ENCODE data around the gene MPV17.

The MPV17 gene, protein sequence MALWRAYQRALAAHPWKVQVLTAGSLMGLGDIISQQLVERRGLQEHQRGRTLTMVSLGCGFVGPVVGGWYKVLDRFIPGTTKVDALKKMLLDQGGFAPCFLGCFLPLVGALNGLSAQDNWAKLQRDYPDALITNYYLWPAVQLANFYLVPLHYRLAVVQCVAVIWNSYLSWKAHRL

GRCh38 chr2:27322766-27323595 is at the start of gene MPV17:
MPV17 (minus strand) TSS chr2:27323097; CDS start chr2:27322517, 580 bp downstream.
- peak; percentile 79 for DNase-seq (ENCODE audit: low read depth)
- peak within 1 kb of the TSS; percentile 93 for H3K4me3 ChIP-seq (ENCODE audit: low read depth, low read length)
- TF ChIP-seq, protein P1, sequence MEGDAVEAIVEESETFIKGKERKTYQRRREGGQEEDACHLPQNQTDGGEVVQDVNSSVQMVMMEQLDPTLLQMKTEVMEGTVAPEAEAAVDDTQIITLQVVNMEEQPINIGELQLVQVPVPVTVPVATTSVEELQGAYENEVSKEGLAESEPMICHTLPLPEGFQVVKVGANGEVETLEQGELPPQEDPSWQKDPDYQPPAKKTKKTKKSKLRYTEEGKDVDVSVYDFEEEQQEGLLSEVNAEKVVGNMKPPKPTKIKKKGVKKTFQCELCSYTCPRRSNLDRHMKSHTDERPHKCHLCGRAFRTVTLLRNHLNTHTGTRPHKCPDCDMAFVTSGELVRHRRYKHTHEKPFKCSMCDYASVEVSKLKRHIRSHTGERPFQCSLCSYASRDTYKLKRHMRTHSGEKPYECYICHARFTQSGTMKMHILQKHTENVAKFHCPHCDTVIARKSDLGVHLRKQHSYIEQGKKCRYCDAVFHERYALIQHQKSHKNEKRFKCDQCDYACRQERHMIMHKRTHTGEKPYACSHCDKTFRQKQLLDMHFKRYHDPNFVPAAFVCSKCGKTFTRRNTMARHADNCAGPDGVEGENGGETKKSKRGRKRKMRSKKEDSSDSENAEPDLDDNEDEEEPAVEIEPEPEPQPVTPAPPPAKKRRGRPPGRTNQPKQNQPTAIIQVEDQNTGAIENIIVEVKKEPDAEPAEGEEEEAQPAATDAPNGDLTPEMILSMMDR (IDR thresholded peaks at IDR 0.05; ENCODE audit: low read depth, low read length, missing control alignments): no peak

- peak; percentile 49 for DNase-seq (ENCODE audit: low read depth)
- peak overlapping the region; percentile 80 for H3K4me3 ChIP-seq (ENCODE audit: low read depth, low read length)
- TF ChIP-seq, protein P1 (IDR thresholded peaks at IDR 0.05; ENCODE audit: low read depth, low read length, missing control alignments): no peak
These were observed 48.1 kb upstream of the MPV17 start for GRCh38 chr2:27370816-27371620.

DNA sequence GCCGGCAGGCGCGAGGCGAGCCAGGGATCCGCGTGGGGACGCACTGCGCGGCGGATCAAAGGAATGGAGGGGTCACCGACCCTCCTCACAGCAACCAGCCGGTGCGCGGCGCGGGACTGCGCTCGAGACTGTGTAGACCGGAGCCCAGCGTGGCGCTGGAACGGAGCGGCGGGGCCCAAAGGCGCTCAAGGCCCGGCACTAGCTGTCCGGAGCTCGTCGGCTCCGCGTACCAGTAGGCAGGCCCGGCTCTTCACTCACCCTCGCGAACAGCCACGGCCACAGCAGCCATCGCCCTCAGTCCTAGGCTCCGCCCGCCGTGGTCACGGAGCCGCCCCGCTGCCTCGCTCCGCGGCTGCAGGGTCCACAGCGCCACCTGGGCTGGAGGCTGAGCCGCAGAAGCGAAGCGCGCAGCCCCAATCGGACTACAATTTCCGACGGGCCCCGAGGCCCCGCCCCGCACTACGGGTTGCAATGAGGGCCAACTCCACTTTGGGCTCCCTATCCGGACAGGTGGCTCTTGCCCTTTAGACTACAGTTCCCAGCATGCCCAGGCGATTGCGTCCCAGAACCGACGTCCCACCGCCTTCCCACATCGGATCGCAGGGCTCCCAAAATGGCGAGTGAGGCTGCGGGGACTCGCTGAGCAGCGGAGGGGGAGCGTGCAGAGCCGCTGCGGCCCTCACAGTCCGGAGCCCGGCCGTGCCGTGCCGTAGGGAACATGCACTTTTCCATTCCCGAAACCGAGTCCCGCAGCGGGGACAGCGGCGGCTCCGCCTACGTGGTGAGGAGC is 47.3 kb upstream of the MPV17 start, which contains the start of the genes EIF2B4 and SNX17:
Gene EIF2B4 (minus strand): TSS at position 313 of the 790 bp plus-strand sequence. CDS start 24 bp downstream, at position 289.
Gene SNX17 (plus strand): TSS at position 591 of the 790 bp plus-strand sequence. CDS start 128 bp downstream, at position 719.
- peak; percentile 97 for DNase-seq (ENCODE audit: low read depth)
- TF ChIP-seq, protein P1 (IDR thresholded peaks at IDR 0.05; ENCODE audit: low read depth, low read length, missing control alignments): peak; percentile 66
- H3K4me3 ChIP-seq (ENCODE audit: low read depth, low read length): peak within 1 kb of the TSS; percentile 80

DNA sequence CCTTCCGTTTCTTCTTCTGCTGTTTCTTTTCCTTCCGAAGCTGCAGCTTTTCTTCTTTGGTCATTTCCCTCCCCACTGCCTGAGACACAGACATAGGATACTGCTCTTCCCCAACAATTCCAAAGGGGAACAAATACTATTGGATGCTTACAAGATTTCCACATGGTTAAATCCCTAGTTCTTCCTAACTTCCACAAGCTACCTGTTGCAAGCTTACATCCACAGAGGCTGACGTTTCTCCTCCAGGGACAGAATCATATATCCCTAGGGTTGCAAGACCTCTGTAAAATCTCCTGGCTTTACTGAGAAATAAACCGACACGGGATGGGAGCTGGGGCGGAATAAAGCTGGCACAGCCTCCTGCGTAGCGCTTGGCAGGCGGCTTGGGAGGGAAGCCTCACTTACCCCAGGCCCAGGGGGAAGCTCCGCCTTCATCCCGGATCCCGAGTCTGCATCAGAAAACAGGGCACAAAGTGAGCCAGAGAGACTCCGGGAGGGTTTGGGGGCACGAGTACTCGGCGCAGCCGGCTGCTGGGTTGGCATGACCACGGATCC is 46.7 kb upstream of the MPV17 start:
- DNase-seq (ENCODE audit: low read depth): no peak
- peak overlapping the region; percentile 80 for H3K4me3 ChIP-seq (ENCODE audit: low read depth, low read length)
- TF ChIP-seq, protein P1 (IDR thresholded peaks at IDR 0.05; ENCODE audit: low read depth, low read length, missing control alignments): no peak

- DNase-seq (ENCODE audit: low read depth): no peak
- TF ChIP-seq, protein P1 (IDR thresholded peaks at IDR 0.05; ENCODE audit: low read depth, low read length, missing control alignments): no peak
- H3K4me3 ChIP-seq (ENCODE audit: low read depth, low read length): no peak overlapping the region
These were observed 41.0 kb upstream of the MPV17 start for GRCh38 chr2:27363933-27364332.

Measured in GM12864 (cell line).